A549 (cell line): Measurements from ENCODE around the gene KIF21B. TPM values are rescaled to one million over a fixed set of nuclear protein-coding genes. Genes with fewer than 3 reads are reported as not detected.

Source experiments
- ATAC-seq, 2 experiments: fragments of 200-7000 bp in 1 of 2; fragments of >200 bp in 1 of 2; cut with Nextera tagmentation in 1 of 2; cut with Tn5 transposase in 1 of 2; 3 replicates each; pipeline versions ENCODE4 v1.8.0 to v1.9.1; 2018 to 2020; ENCODE audit warnings: mild to moderate bottlenecking in 1 of 2, moderate library complexity in 1 of 2
- CTCF ChIA-PET: fragments of 300-600 bp; sonication (Branson Sonifier 250); formaldehyde crosslinking; extraction: SDS; loops from one replicate; lab custom pipeline; 2021; ENCODE audit warnings: antibody characterized with exemption, inconsistent platforms; lab: Yijun Ruan, JAX
- POLR2A ChIA-PET: fragments of 350-600 bp; formaldehyde crosslinking; extraction: SDS; loops from one replicate; lab custom pipeline; 2021; ENCODE audit warnings: antibody characterized with exemption, inconsistent platforms; lab: Yijun Ruan, JAX
- DNase-seq, 2 experiments: peaks; one replicate each; pipeline versions ENCODE4 v3.0.0 to v3.0.0-alpha.2; 2011 to 2016; ENCODE audit warnings: low read depth in 1 of 2, low spot score in 1 of 2
- FAIRE-seq: peaks from 2 replicates; lab custom pipeline; 2011; peaks lifted over from hg19 to GRCh38; lab: Jason Lieb, UNC
- H3K27ac ChIP-seq, 2 experiments: fragments of >200 bp; sonication (Bioruptor Twin); formaldehyde crosslinking; 3 replicates each; pipeline ENCODE4 v1.5.1; 2016 to 2017
- H3K4me1 ChIP-seq: fragments of >200 bp; sonication (Bioruptor Twin); formaldehyde crosslinking; 3 replicates; pipeline ENCODE4 v1.6.1; 2016
- H3K4me2 ChIP-seq: fragments of >200 bp; sonication (Bioruptor Twin); formaldehyde crosslinking; 3 replicates; pipeline ENCODE4 v1.6.1; 2016
- H3K4me3 ChIP-seq: fragments of >200 bp; sonication (Bioruptor Twin); formaldehyde crosslinking; 3 replicates; pipeline ENCODE4 v1.5.1; 2016
- H3K9me3 ChIP-seq: fragments of >200 bp; sonication (Bioruptor Twin); formaldehyde crosslinking; 3 replicates; pipeline ENCODE4 v1.6.1; 2016
- BHLHE40 ChIP-seq: IDR thresholded peaks from 2 replicates; pipeline ENCODE4 v1.6.1; 2012; ENCODE audit warnings: low read depth, low read length, inconsistent platforms
- CEBPB ChIP-seq, 2 experiments: fragments of >200 bp in 1 of 2; sonication (Bioruptor Twin) in 1 of 2; formaldehyde crosslinking in 1 of 2; IDR thresholded peaks; 2 replicates each; pipeline ENCODE4 v1.6.1; 2012 to 2016
- CHD2 ChIP-seq: fragments of 150-350 bp; IDR thresholded peaks from 2 replicates; pipeline ENCODE4 v1.6.1; 2014; ENCODE audit warnings: low read length; ENCODE audit not compliant: partially characterized antibody
- EHF ChIP-seq: fragments of 250-450 bp; sonication (Bioruptor Pico); IDR thresholded peaks from 2 replicates; pipeline ENCODE4 v1.5.0; 2020; ENCODE audit warnings: mild to moderate bottlenecking
- EP300 ChIP-seq, 2 experiments: fragments of >200 bp; sonication (Bioruptor Twin); formaldehyde crosslinking; IDR thresholded peaks; 2 replicates in 1 of 2; 3 replicates in 1 of 2; pipeline ENCODE4 v1.6.1; 2016 to 2017
- FOSB ChIP-seq: fragments of 250-450 bp; sonication (Bioruptor Pico); IDR thresholded peaks from 2 replicates; pipeline ENCODE4 v1.5.0; 2020; ENCODE audit warnings: mild to moderate bottlenecking, moderate library complexity
- FOXS1 ChIP-seq: fragments of 250-450 bp; sonication (Bioruptor Pico); IDR thresholded peaks from 2 replicates; pipeline ENCODE4 v1.5.0; 2020; ENCODE audit warnings: mild to moderate bottlenecking, moderate library complexity
- GATA3 ChIP-seq: IDR thresholded peaks from 2 replicates; pipeline ENCODE4 v1.6.1; 2012; ENCODE audit warnings: borderline replicate concordance
- HDAC2 ChIP-seq: fragments of 200-600 bp; sonication (generic); IDR thresholded peaks from 2 replicates; pipeline ENCODE4 v1.6.1; 2016
- HOXB13 ChIP-seq: fragments of 250-450 bp; sonication (Bioruptor Pico); IDR thresholded peaks from 2 replicates; pipeline ENCODE4 v1.5.0; 2020; ENCODE audit warnings: low read depth, mild to moderate bottlenecking, moderate library complexity
- MAZ ChIP-seq: fragments of 150-350 bp; IDR thresholded peaks from 2 replicates; pipeline ENCODE4 v1.6.1; 2014; ENCODE audit warnings: antibody characterized with exemption, low read depth, low read length, borderline replicate concordance
- NPAS2 ChIP-seq: fragments of 250-450 bp; sonication (Bioruptor Pico); IDR thresholded peaks from 2 replicates; pipeline ENCODE4 v1.8.0; 2022; ENCODE audit warnings: mild to moderate bottlenecking, moderate library complexity, borderline replicate concordance
- NR3C1 ChIP-seq: fragments of >200 bp; sonication (Bioruptor Twin); formaldehyde crosslinking; IDR thresholded peaks from 3 replicates; pipeline ENCODE4 v1.6.1; 2017
- PHF8 ChIP-seq: fragments of 200-600 bp; sonication (generic); IDR thresholded peaks from 2 replicates; pipeline ENCODE4 v1.6.1; 2016; ENCODE audit warnings: low read depth, mild to moderate bottlenecking, antibody characterized with exemption, moderate library complexity, borderline replicate concordance
- POLR2A ChIP-seq: IDR thresholded peaks from 2 replicates; pipeline ENCODE4 v1.6.1; 2012; ENCODE audit warnings: mild to moderate bottlenecking, low read length
- RAD21 ChIP-seq, 2 experiments: fragments of >200 bp in 1 of 2; sonication (Bioruptor Twin) in 1 of 2; formaldehyde crosslinking in 1 of 2; IDR thresholded peaks in 1 of 2; conservative IDR thresholded peaks in 1 of 2; 2 replicates in 1 of 2; 3 replicates in 1 of 2; pipeline ENCODE4 v1.6.1; 2012 to 2018; ENCODE audit warnings: inconsistent platforms in 1 of 2
- RARB ChIP-seq: fragments of 250-450 bp; sonication (Bioruptor Pico); IDR thresholded peaks from 2 replicates; pipeline ENCODE4 v1.8.0; 2021; ENCODE audit warnings: mild to moderate bottlenecking, moderate library complexity
- RCOR1 ChIP-seq: fragments of 150-350 bp; IDR thresholded peaks from 2 replicates; pipeline ENCODE4 v1.6.1; 2014; ENCODE audit warnings: antibody characterized with exemption, low read length, low read depth
- SMC3 ChIP-seq: fragments of >200 bp; sonication (Bioruptor Twin); formaldehyde crosslinking; IDR thresholded peaks from 3 replicates; pipeline ENCODE4 v1.6.1; 2018; ENCODE audit warnings: inconsistent platforms
- SREBF2 ChIP-seq: fragments of 450-650 bp; IDR thresholded peaks from 2 replicates; pipeline ENCODE4 v1.6.1; 2014; ENCODE audit warnings: mild to moderate bottlenecking, moderate library complexity
- TP53 ChIP-seq: fragments of 250-450 bp; sonication (Bioruptor Pico); IDR thresholded peaks from 2 replicates; pipeline ENCODE4 v1.5.0; 2021; ENCODE audit warnings: mild to moderate bottlenecking, moderate library complexity
- ZC3H11A ChIP-seq: fragments of 450-650 bp; IDR thresholded peaks from 2 replicates; pipeline ENCODE4 v1.6.1; 2014; ENCODE audit warnings: antibody characterized with exemption, mild to moderate bottlenecking
- ZNF302 ChIP-seq: fragments of 250-450 bp; sonication (Bioruptor Pico); IDR thresholded peaks from 2 replicates; pipeline ENCODE4 v1.9.0; 2021; ENCODE audit warnings: inconsistent platforms, mild to moderate bottlenecking, moderate library complexity
- WGBS: methylation state at CpG from one replicate; pipeline ENCODE4 v1.1.6; 2017; ENCODE audit errors: missing lambda C conversion rate; 5-methylcytosine and 5-hydroxymethylcytosine counted together
- polyA plus RNA-seq, 4 experiments: library from polyadenylated mRNA; depleted of rRNA in 3 of 4; stranded (reverse); fragments of >200 nt; fragmentation: RNase III in 1 of 4; extraction: RNeasy Plus Mini Kit Qiagen cat#74134 plus additional on column Dnase treatment in 1 of 4; gene quantifications; 2 replicates in 3 of 4; 3 replicates in 1 of 4; pipeline ENCODE4 v1.2.3, GENCODE V29; 2011 to 2017
- TF ChIP-seq, protein P1 (sequence below): IDR thresholded peaks from 2 replicates; pipeline ENCODE4 v1.6.1; 2012; ENCODE audit warnings: low read depth, borderline replicate concordance
- TF ChIP-seq, protein P2 (sequence below): fragments of 250-450 bp; sonication (Bioruptor Pico); IDR thresholded peaks from 2 replicates; pipeline ENCODE4 v1.5.0; 2020; ENCODE audit warnings: low read depth, mild to moderate bottlenecking, moderate library complexity

Gene KIF21B
- polyA plus RNA-seq, 2 of the 4 experiments (the other 2 are of a cell fraction) = 1.4 to 3.8 TPM

DNA sequence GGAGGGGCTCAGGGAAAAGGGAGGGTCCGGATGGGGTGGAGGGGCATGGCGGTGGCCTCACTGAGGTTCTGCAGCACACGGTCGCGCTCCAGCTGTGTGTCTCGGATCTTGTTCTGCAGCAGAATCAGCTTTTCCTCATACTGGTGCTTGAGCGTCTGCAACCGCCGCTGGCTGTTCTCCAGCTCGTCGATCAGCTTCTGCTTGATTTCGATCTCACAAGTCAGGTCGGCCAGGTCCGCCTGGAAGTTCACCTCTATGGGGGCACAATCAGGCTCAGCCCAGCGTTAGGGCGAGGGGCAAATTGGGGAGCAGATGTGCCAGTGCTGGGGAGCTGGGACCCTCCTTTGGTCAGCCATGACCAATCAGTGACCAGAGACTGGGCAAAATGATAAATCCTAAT lies 25.2 kb downstream of the KIF21B start:
- Histone ChIP-seq H3K27ac (no peak overlapping the region), H3K4me1 (no peaks in the 10 kb centered on the region), H3K4me2 (no peak overlapping the region), H3K9me3 (no peaks in the 10 kb centered on the region), H3K4me3 (no peak overlapping the region)
- CTCF ChIA-PET = interaction anchor here (0.6 to 1.1 kb wide), 3 partner anchors 26 to 225 kb away, joined by 3 to 4 read pairs (median 3); no protein-coding TSS in a partner anchor
- DNase-seq (no peak), ATAC-seq (no peak), FAIRE-seq (no peak)
- POLR2A ChIA-PET = no interaction called here
- 92% methylated on average over 16 of the region's 16 CpGs for WGBS
- TF ChIP-seq BHLHE40 (no peak), TP53 (no peak), POLR2A (no peak), NPAS2 (no peak)

DNA sequence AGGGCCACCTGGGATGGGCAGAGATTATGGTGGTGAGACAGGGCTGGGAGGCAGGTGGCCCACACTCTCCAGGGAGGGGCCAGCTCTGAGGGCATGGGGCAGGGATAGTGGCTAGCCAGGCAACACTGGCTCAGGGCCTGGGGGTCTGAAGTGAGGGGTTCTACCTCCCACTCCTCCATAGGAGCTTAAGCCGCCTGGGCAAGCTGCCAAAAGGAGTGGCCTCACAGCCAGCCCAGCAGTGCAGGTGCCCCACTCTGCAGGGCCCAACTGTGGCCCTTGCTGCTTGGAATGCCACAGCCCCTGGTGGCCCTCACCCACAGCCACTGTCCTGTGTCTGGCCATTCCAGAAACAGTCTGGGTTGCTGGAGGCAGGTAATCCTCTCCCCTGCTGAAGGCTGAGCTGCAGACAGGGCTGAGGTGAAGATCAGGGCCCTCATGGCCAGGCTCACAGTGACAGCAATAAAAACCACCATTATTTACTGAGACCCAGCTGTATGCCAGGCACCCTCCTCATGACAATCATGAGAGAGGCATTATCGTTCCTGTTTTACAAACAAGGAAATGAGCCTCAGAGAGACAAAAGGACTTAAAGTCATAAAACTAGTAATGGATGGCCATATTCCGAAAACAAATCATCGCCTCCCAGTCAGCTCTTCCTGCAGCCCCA lies 31.0 kb downstream of the KIF21B start:
- no peak overlapping the region for H3K4me2 ChIP-seq
- DNase-seq (no peak), FAIRE-seq (no peak)
- H3K9me3 ChIP-seq = no peaks in the 10 kb centered on the region
- TF ChIP-seq RAD21 (conservative IDR thresholded peaks at IDR 0.05 in 1 of 2, IDR thresholded peaks at IDR 0.05 in 1 of 2) (no peak), CEBPB (IDR thresholded peaks at IDR 0.05) (no peak)
- TF ChIP-seq, all 56 proteins: peak for 0
- ChIA-PET CTCF (interaction anchor here (1.0 to 6.8 kb wide), 6 partner anchors 10 to 122 kb away, joined by 3 to 38 read pairs (median 4); no protein-coding TSS in a partner anchor), POLR2A (no interaction called here)
- H3K4me3 ChIP-seq = no peak overlapping the region
- H3K4me1 ChIP-seq = no peaks in the 10 kb centered on the region
- 65% methylated on average over 4 of the region's 4 CpGs for WGBS
- H3K27ac ChIP-seq = no peak overlapping the region
- ATAC-seq = no peak

DNA sequence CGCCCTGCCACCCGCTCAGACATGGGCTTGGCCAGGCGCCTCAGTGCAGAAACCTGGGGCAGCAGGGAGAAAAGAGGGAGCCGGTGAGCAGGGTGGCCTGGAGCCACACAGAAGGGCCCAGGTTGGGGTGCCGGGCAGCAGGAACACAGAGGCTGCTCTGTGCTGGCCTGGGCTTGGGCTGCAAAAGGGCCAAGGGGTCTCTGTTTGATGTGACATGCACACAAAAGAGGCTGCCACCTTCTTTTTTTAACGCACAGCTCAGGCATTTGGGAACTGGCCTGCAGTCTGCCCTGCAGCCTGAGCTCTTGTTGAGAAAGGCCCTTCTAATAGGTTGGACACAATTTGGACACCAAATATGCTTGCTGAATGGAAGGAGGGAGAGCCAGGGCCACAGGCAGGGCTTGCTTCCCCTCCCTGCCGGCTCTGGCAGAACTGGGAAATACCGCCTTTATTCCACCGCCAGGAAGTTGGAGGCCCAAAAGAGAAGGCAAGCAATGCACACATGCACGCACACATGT lies 32.4 kb downstream of the KIF21B start:
- POLR2A ChIA-PET = no interaction called here
- ATAC-seq (no peak), DNase-seq (no peak), FAIRE-seq (no peak)
- Histone ChIP-seq H3K4me2 (no peak overlapping the region), H3K4me1 (no peaks in the 10 kb centered on the region), H3K27ac (no peak overlapping the region), H3K9me3 (no peaks in the 10 kb centered on the region), H3K4me3 (no peak overlapping the region)
- 97% methylated on average over 10 of the region's 10 CpGs for WGBS
- TF ChIP-seq FOSB (CRISPR knock-in tag) (no peak), HOXB13 (CRISPR knock-in tag) (no peak), RARB (CRISPR knock-in tag) (no peak), ZC3H11A (no peak), RCOR1 (no peak)
- CTCF ChIA-PET = interaction anchor here (1.2 to 6.8 kb wide), 4 partner anchors 11 to 124 kb away, joined by 3 to 38 read pairs (median 4); no protein-coding TSS in a partner anchor

DNA sequence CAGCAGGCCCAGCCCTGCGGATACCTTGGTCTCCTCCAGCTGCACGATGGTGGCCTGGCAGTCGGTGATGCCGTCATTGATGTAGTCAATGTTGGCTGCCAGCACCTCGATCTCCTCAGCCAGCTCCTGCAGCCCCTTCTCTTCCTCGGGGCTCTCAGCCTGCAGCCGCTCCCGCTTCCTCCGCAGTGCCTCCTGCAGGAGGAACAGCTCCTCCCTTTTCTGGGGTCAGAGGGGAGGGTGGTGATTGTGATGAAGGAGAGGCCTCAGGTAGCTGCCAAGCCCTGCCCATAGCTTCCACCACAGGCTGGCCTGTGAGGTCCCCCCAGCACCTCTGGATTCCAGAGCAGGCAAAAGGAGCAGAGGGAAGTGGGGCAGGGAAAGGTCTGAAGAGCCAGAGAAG lies 33.4 kb downstream of the KIF21B start:
- CTCF ChIA-PET = interaction anchor here (0.5 to 6.8 kb wide), 4 partner anchors 18 to 368 kb away, joined by 3 to 38 read pairs (median 6); no protein-coding TSS in a partner anchor
- FAIRE-seq (no peak), ATAC-seq (no peak)

DNA sequence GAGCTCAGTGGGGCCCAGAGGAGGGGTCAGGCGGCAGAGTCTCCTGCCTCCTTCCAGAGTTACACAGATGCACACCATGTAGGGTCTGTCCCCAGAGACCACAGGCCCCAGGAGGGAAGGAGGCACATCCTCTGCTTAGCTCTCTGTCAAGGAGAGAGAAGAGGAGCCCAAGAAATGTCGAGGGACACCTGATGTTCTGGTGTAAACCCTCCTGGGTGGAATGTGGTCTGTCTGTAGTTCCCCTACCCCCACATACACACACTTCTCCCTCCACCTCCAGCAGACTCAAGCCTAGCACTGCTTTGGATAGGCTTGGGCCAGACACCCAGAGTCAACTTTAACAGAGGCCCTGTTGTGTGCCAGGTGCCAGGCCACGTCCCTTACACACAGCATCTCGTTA lies 34.2 kb downstream of the KIF21B start:
- no peak overlapping the region for H3K4me3 ChIP-seq
- no peak for DNase-seq
- FAIRE-seq = no peak
- ChIA-PET POLR2A (no interaction called here), CTCF (interaction anchor here (0.9 to 6.8 kb wide), 5 partner anchors 12 to 53 kb away, joined by 4 to 38 read pairs (median 5); no protein-coding TSS in a partner anchor)
- no peak overlapping the region for H3K27ac ChIP-seq
- ATAC-seq = no peak
- H3K9me3 ChIP-seq = no peaks in the 10 kb centered on the region
- no peaks in the 10 kb centered on the region for H3K4me1 ChIP-seq
- WGBS = 55% methylated on average over 4 of the region's 4 CpGs
- TF ChIP-seq EP300 (IDR thresholded peaks at IDR 0.05) (no peak), ZNF302 (CRISPR knock-in tag) (no peak), PHF8 (no peak), BHLHE40 (no peak), CHD2 (no peak), NPAS2 (no peak), HDAC2 (no peak), MAZ (no peak), SREBF2 (no peak), NR3C1 (no peak), EHF (CRISPR knock-in tag) (no peak), GATA3 (no peak), FOXS1 (CRISPR knock-in tag) (no peak)
- TF ChIP-seq, protein P1, sequence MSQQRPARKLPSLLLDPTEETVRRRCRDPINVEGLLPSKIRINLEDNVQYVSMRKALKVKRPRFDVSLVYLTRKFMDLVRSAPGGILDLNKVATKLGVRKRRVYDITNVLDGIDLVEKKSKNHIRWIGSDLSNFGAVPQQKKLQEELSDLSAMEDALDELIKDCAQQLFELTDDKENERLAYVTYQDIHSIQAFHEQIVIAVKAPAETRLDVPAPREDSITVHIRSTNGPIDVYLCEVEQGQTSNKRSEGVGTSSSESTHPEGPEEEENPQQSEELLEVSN = no peak
- TF ChIP-seq, protein P2, sequence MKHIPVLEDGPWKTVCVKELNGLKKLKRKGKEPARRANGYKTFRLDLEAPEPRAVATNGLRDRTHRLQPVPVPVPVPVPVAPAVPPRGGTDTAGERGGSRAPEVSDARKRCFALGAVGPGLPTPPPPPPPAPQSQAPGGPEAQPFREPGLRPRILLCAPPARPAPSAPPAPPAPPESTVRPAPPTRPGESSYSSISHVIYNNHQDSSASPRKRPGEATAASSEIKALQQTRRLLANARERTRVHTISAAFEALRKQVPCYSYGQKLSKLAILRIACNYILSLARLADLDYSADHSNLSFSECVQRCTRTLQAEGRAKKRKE (CRISPR knock-in tag) = no peak
- TF ChIP-seq, all 56 proteins: peak for 0
- no peak overlapping the region for H3K4me2 ChIP-seq

More for the DNA sequence above, 33.4 kb downstream of the KIF21B start:
- DNase-seq = no peak
- Histone ChIP-seq H3K27ac (no peak overlapping the region), H3K4me1 (no peaks in the 10 kb centered on the region), H3K4me2 (no peak overlapping the region), H3K9me3 (no peaks in the 10 kb centered on the region), H3K4me3 (no peak overlapping the region)
- 80% methylated on average over 1 of the region's 9 CpGs for WGBS
- POLR2A ChIA-PET = no interaction called here
- TF ChIP-seq SMC3 = no peak
